Hippocampal formation (tissue), 2 donors: ENCODE results near the gene MEOX1.
"Not testable (repeated sequence)": the region's sequence is repeated elsewhere in the genome, so short reads cannot be mapped to it uniquely, and the experiment has no call there.

ENCODE experiments used
- DNase-seq, 2 donors: peaks; one replicate each; lab custom pipeline; 2025; lab: John Stamatoyannopoulos, UW

The MEOX1 gene

GRCh38 chr17:43661699-43662412 is at the start of gene MEOX1:
Gene MEOX1 (minus strand): TSS chr17:43661922. CDS start chr17:43661534, 388 bp downstream.
- no peak for DNase-seq

GRCh38 chr17:43710101-43710500 is 48.4 kb upstream of the MEOX1 start:
- DNase-seq = no peak

DNA sequence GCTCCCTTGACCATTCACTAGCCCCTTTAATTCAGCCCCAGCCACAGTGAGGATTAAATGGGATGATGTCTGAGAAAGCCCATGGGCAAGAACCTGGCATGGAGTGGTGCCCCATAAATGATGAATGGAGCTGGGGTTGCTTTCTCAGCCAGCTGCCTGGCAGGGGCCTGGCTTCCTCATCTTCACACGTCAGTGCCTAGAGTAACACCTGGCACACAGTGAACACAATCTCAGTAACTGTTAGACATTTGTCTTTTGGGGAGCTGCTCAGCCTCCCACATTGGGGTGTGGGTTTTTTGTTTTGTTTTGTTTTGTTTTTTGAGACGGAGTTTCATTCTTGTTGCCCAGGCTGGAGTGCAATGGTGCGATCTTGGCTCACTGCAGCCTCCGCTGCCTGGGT is 47.5 kb upstream of the MEOX1 start:
- DNase-seq = no peak

GRCh38 chr17:43707184-43707583 is 45.5 kb upstream of the MEOX1 start:
- no peak for DNase-seq

GRCh38 chr17:43706235-43706634 is 44.5 kb upstream of the MEOX1 start:
- no peak for DNase-seq

GRCh38 chr17:43703630-43704029 is 41.9 kb upstream of the MEOX1 start:
- DNase-seq = no peak

DNA sequence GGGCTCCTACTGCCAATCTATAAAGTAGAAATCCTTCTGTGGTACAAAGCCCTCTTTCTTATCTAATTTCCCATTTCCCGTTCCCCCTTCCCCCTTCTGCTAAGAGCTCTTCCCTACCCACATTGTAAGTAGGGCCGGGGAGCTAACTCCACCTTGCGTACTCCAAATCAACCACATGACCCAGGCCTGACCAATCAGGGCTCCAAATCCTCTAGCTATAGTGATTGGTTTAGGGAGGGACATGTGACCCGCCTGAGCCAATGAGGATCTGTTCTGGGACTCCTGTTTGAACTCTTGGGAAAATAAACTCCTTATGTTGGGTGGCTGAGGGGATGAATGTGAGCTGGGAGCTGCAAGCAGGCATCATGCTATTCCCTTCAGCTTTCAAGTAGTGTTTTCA is 40.9 kb upstream of the MEOX1 start:
- no peak for DNase-seq

GRCh38 chr17:43701318-43701743 is 39.6 kb upstream of the MEOX1 start:
- DNase-seq = no peak

DNA sequence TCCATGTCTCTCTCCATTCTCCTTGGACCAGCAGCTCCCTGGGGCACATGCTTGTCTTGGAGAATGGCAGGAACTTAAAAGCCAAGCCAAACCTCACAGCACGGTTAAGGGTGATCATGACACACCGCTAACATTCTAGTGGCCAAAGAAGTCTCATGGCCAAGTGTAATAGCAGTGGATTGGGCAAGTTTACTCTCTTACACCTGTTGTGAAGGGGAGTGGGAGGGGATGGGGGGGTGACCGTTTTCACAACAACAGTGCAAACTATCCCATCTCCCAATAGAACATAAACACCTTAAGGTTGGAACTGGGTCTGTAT is 37.7 kb upstream of the MEOX1 start:
- no peak for DNase-seq

GRCh38 chr17:43698678-43699437 is 37.1 kb upstream of the MEOX1 start:
- DNase-seq = no peak

DNA sequence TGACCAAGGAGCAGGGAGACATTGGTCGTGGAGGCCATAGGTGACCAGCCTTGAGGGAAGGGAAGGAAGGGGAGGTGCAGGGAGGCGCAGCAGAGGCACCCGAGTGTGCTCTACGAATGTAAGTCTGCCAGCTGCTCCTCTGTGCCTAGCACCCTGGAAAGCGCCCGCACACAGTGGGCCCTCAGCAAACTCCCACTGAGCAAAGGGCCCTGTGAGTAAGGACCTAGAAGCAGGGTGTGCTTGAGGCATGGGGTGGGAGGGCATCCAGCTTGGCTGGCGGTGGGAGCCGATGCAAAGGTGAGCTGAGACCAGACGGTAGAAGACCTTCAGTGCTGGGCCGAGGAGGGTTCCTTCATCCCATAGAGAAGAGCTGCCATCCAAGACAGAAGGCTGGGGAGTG is 36.2 kb upstream of the MEOX1 start:
- no peak for DNase-seq

GRCh38 chr17:43696891-43697290 is 35.2 kb upstream of the MEOX1 start:
- no peak for DNase-seq

GRCh38 chr17:43695970-43696865 is 34.5 kb upstream of the MEOX1 start:
- no peak for DNase-seq

DNA sequence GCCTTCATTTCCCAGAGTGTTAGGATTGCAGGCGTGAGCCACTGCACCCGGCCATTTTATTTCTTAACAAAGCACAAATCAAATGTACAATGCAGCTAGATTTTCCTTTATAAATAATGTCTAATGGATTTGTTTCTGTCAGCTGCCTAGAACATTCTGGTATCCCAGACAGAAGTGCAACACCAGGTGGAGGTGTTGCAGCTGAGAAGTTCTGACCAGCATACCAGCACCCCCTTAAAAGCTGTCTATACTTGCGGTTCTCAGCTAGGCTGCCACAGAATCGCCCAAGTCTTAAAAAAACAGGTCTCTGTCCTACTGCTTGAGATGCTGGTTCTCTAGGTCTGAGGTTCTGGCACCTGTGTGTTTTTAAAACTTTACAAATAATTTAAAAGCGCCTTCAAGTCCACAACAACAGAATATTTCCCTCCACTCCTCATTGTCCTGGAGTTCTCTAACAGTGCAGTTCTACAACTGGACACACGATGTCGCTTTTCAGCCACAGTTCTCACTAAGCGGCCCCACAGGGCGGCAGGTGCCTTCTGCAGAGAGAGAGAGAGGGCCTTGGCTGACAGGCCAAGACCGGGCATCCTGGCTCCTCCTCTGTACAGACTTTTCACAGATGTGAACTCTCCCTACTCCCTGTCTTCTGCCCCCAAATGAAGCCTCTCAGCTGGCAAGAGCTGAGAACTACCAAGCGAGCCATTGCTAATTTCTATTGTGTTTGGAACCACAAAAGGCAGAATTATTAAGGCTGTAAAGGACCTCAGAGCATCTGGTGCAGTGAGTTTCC is 32.6 kb upstream of the MEOX1 start:
- peak; percentile 59 to 71 for DNase-seq

DNA sequence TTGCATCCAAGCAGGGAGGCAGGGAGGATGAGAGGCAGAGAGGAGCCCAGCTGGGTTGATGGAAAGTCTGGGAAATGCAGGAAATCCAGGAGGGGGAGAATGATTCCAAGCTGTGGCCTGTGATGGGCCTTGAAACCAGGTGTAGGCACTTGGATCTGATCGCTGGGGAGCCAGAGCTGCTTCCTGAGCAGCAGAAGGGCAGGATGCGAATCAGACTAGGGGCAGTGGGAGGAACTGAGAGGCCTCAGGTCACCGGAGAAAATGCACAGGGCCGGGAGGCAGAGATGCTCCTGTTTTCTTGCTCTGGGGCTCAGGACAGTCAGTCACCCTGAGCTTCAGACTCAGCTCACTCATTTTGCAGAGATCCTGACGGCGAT is 29.6 kb upstream of the MEOX1 start:
- no peak for DNase-seq

- no peak for DNase-seq
These were observed 29.0 kb upstream of the MEOX1 start for GRCh38 chr17:43690624-43691316.

DNA sequence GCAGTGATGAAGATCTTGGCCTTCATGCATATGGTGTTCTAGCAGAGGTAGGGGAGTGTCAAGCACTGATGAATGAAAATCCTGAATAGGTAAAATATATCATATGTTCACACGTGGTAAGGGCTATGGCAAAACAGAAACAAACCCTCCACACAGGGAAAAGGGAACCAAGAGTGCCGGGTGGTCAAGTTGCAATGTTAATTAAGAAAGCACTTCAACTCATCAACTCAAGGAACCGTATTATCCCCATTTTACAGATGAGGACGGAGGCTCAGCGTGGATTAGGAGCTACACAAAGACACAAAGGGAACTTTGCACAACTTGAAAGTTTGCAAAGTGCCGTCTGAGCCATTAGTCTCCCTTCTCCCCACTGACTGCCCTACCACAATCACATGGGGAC is 28.1 kb upstream of the MEOX1 start:
- DNase-seq = no peak

GRCh38 chr17:43689131-43689530 is 27.4 kb upstream of the MEOX1 start:
- no peak for DNase-seq

- DNase-seq = not testable (repeated sequence)
These were observed 25.2 kb upstream of the MEOX1 start for GRCh38 chr17:43686957-43687356.

DNA sequence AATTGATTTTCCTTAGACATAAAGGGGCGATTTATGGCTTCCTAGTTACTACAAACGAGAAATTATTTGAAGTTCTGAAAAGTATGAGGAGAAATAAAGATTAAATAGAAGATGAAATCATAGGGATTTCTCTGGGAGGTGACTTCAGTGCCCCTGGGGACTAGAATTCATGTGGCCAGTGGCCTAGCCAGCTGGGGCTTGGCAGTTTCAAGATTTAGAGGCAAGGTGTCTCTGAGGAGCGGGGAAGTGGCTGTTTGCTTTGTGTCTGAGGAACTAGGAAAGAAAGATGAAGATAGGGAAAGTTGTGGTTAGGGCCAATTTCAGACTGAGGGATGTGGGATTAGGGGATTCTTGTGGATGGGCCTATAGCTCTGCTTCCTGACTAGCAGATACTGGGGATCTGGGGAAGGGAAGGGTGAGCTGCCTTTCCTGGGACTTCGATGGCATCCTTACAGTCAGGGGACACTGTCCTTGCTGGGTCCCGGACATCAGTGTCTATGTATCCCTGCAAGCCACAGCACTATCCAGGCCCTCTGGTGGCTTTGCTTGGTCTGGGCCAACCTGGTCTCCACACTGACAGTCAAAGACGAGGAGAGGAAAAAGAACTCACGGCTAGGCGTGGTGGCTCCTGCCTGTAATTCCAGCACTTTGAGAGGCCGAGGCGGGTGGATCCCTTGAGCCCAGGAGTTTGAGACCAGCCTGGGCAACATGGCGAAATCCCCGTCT is 22.4 kb upstream of the MEOX1 start:
- no peak for DNase-seq

- no peak for DNase-seq
These were observed 18.7 kb upstream of the MEOX1 start for GRCh38 chr17:43680461-43680860.
